ENCODE data around the gene CD52. TPM values are rescaled to one million over a fixed set of nuclear protein-coding genes. Genes with fewer than 3 reads are reported as not detected.

The CD52 gene
- polyA plus RNA-seq, 2 of the 4 experiments (the other 2 are of a cell fraction): not detected

DNA sequence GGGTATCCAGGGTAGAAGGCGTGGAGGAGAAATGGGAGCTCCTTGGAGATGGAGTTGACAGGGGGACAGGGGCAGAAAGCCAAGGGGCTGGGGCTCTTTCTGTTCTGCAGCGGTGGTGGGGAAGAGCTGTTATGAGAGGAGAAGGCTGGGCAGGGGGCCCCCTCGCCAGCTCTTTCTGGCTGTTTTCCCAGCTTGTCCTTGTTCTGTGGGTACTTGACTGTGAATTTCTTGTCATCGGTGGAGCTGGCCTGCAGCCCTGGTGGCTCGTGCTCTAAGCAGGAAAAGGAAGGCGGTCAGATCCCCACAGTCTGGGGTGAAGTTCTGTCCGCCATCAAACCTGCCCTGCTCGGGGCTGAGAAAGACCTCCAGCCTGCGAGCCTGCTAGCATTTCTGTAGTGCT, 47.2 kb downstream of the CD52 start:
- Histone ChIP-seq H3K9me3 (no peaks in the 10 kb centered on the region), H3K27ac (no peak overlapping the region), H3K4me2 (no peak overlapping the region), H3K4me3 (no peak overlapping the region), H3K4me1 (peaks cover 3% of the 10 kb centered on the region; the same call in 1 of the 3 replicates)
- TF ChIP-seq SMC3 (IDR thresholded peaks at IDR 0.05) (no peak), NFE2L2 (conservative IDR thresholded peaks at IDR 0.05; ENCODE audit: low read length) (no peak), HDAC2 (IDR thresholded peaks at IDR 0.05) (no peak), POLR2A (IDR thresholded peaks at IDR 0.05; ENCODE audit: low read length) (no peak), RFX5 (IDR thresholded peaks at IDR 0.05) (no peak), RCOR1 (IDR thresholded peaks at IDR 0.05; ENCODE audit: low read depth, low read length) (no peak), EHMT2 (IDR thresholded peaks at IDR 0.05; ENCODE audit: low read depth) (no peak), RARB (CRISPR knock-in tag; IDR thresholded peaks at IDR 0.05) (no peak), TFCP2L1 (CRISPR knock-in tag; IDR thresholded peaks at IDR 0.05) (no peak)
- TF ChIP-seq, protein P1, sequence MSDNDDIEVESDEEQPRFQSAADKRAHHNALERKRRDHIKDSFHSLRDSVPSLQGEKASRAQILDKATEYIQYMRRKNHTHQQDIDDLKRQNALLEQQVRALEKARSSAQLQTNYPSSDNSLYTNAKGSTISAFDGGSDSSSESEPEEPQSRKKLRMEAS (IDR thresholded peaks at IDR 0.05): no peak
- no peak for DNase-seq (ENCODE audit: low read depth in 1 of 2, low spot score in 1 of 2)
- 75% methylated on average over 9 of the region's 9 CpGs for WGBS (ENCODE audit: missing lambda C conversion rate)
- ChIA-PET POLR2A (no interaction called here), CTCF (interaction anchor here (0.5 to 4.7 kb wide), 28 partner anchors 8 to 130 kb away, joined by 3 to 85 read pairs (median 6); partner anchors contain the start of genes CEP85, CRYBG2, SH3BGRL3 and ZNF683)
- ATAC-seq: no peak
- no peak for FAIRE-seq

DNA sequence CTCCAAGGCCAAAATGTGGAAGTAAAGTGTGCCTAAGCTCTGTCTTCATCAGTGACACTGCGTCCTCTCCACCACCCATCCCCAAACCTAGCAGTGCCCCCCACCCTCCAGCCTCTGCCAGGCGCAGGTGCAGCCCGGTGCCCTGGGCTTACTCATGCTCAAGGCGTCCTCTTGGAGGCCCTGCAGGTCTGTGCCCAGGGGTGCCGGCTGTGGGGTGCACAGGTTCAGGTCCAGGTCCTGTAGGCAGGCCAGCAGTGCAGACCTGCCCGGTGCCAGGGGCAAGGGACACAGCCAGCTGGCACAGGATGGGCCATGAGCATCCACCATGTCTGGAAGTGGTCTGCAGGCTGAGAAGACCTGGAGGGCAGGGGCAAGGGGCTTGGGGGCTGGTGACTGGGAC, 49.7 kb downstream of the CD52 start:
- Histone ChIP-seq H3K9me3 (no peaks in the 10 kb centered on the region), H3K4me3 (no peak overlapping the region), H3K27ac (no peak overlapping the region), H3K4me1 (peaks cover 10% of the 10 kb centered on the region; the same call in 1 of the 3 replicates), H3K4me2 (no peak overlapping the region)
- FAIRE-seq: no peak
- no peak for DNase-seq (ENCODE audit: low read depth in 1 of 2, low spot score in 1 of 2)
- 100% methylated on average over 1 of the region's 6 CpGs for WGBS (ENCODE audit: missing lambda C conversion rate)
- POLR2A ChIA-PET: no interaction called here
- no peak for ATAC-seq
- CTCF ChIA-PET: interaction anchor here (0.6 to 2.4 kb wide), 5 partner anchors 12 to 313 kb away, joined by 3 to 7 read pairs (median 3); no protein-coding TSS in a partner anchor
- TF ChIP-seq EHF (CRISPR knock-in tag; IDR thresholded peaks at IDR 0.05) (no peak), BHLHE40 (IDR thresholded peaks at IDR 0.05; ENCODE audit: low read depth, low read length) (no peak), ESRRA (IDR thresholded peaks at IDR 0.05; ENCODE audit: borderline replicate concordance, low read length) (no peak), CHD2 (IDR thresholded peaks at IDR 0.05; ENCODE audit: low read length, partially characterized antibody) (no peak), ZSCAN20 (CRISPR knock-in tag; IDR thresholded peaks at IDR 0.05) (no peak), ZC3H11A (IDR thresholded peaks at IDR 0.05) (no peak), PHF8 (IDR thresholded peaks at IDR 0.05; ENCODE audit: borderline replicate concordance, low read depth) (no peak), ZFP36 (IDR thresholded peaks at IDR 0.05; ENCODE audit: borderline replicate concordance, partially characterized antibody) (no peak), TFCP2L1 (CRISPR knock-in tag; IDR thresholded peaks at IDR 0.05) (no peak), CHD4 (IDR thresholded peaks at IDR 0.05; ENCODE audit: borderline replicate concordance) (no peak), EP300 (IDR thresholded peaks at IDR 0.05) (no peak)
- TF ChIP-seq, protein P2, sequence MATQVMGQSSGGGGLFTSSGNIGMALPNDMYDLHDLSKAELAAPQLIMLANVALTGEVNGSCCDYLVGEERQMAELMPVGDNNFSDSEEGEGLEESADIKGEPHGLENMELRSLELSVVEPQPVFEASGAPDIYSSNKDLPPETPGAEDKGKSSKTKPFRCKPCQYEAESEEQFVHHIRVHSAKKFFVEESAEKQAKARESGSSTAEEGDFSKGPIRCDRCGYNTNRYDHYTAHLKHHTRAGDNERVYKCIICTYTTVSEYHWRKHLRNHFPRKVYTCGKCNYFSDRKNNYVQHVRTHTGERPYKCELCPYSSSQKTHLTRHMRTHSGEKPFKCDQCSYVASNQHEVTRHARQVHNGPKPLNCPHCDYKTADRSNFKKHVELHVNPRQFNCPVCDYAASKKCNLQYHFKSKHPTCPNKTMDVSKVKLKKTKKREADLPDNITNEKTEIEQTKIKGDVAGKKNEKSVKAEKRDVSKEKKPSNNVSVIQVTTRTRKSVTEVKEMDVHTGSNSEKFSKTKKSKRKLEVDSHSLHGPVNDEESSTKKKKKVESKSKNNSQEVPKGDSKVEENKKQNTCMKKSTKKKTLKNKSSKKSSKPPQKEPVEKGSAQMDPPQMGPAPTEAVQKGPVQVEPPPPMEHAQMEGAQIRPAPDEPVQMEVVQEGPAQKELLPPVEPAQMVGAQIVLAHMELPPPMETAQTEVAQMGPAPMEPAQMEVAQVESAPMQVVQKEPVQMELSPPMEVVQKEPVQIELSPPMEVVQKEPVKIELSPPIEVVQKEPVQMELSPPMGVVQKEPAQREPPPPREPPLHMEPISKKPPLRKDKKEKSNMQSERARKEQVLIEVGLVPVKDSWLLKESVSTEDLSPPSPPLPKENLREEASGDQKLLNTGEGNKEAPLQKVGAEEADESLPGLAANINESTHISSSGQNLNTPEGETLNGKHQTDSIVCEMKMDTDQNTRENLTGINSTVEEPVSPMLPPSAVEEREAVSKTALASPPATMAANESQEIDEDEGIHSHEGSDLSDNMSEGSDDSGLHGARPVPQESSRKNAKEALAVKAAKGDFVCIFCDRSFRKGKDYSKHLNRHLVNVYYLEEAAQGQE (IDR thresholded peaks at IDR 0.05): no peak

DNA sequence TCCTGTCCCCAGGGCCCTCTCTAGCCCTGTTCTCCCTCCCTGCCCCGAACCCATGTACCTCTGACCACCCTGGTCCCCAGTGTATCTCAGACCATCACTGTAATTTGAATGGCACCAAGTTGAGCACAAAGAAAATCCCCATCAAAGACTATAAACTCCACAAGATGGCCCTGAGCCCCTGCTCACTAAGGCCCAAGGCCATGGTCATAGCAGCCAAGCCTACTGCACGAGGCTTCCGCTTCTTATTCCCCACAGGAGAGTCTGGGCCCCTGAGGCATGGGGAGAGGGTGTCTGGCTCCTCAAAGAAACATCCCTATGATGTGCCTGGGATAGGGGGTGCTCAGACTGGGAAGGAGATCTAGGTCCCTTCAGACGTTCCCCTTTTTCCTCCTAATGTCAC, 50.2 kb downstream of the CD52 start:
- WGBS (ENCODE audit: missing lambda C conversion rate): 74% methylated on average over 4 of the region's 4 CpGs
- DNase-seq (ENCODE audit: low read depth in 1 of 2, low spot score in 1 of 2): no peak
- ATAC-seq: no peak
- FAIRE-seq: no peak
- peaks cover 10% of the 10 kb centered on the region; the same call in 1 of the 3 replicates for H3K4me1 ChIP-seq
- no peak overlapping the region for H3K4me2 ChIP-seq
- no peak for TF ChIP-seq ZFP36 (IDR thresholded peaks at IDR 0.05; ENCODE audit: borderline replicate concordance, partially characterized antibody)
- TF ChIP-seq KDM1A (IDR thresholded peaks at IDR 0.05; ENCODE audit: low read depth): no peak
- no peak for TF ChIP-seq ZNF302 (CRISPR knock-in tag; IDR thresholded peaks at IDR 0.05)
- TF ChIP-seq, protein P1 (IDR thresholded peaks at IDR 0.05): no peak
- no peak for TF ChIP-seq FOSL2 (IDR thresholded peaks at IDR 0.05)
- TF ChIP-seq FOSL2 (CRISPR knock-in tag; IDR thresholded peaks at IDR 0.05): no peak
- TF ChIP-seq RNF2 (IDR thresholded peaks at IDR 0.05; ENCODE audit: borderline replicate concordance, low read depth): no peak
- TF ChIP-seq, protein P3, sequence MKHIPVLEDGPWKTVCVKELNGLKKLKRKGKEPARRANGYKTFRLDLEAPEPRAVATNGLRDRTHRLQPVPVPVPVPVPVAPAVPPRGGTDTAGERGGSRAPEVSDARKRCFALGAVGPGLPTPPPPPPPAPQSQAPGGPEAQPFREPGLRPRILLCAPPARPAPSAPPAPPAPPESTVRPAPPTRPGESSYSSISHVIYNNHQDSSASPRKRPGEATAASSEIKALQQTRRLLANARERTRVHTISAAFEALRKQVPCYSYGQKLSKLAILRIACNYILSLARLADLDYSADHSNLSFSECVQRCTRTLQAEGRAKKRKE (CRISPR knock-in tag; IDR thresholded peaks at IDR 0.05; ENCODE audit: low read depth): no peak
- TF ChIP-seq ESRRA (IDR thresholded peaks at IDR 0.05; ENCODE audit: borderline replicate concordance, low read length): no peak
- no peak for TF ChIP-seq JUNB (IDR thresholded peaks at IDR 0.05)
- TF ChIP-seq ZC3H11A (IDR thresholded peaks at IDR 0.05): no peak
- TF ChIP-seq HOXB13 (CRISPR knock-in tag; IDR thresholded peaks at IDR 0.05; ENCODE audit: low read depth): no peak
- no peak for TF ChIP-seq SMC3 (IDR thresholded peaks at IDR 0.05)
- TF ChIP-seq RFX5 (IDR thresholded peaks at IDR 0.05): no peak
- no peaks in the 10 kb centered on the region for H3K9me3 ChIP-seq
- CTCF ChIA-PET: interaction anchor here (0.6 to 2.4 kb wide), 4 partner anchors 11 to 314 kb away, joined by 3 to 7 read pairs (median 3); no protein-coding TSS in a partner anchor
- POLR2A ChIA-PET: no interaction called here
- H3K27ac ChIP-seq: no peak overlapping the region
- H3K4me3 ChIP-seq: no peak overlapping the region

Data from A549 (cell line).